Measurements from ENCODE around the gene CSNK1G1.
A peak's percentile ranks its signal among the peaks of the same experiment; 100 is the strongest.
"Not testable (repeated sequence)": the region's sequence is repeated elsewhere in the genome, so short reads cannot be mapped to it uniquely, and the experiment has no call there.

CSNK1G1 gene

DNA sequence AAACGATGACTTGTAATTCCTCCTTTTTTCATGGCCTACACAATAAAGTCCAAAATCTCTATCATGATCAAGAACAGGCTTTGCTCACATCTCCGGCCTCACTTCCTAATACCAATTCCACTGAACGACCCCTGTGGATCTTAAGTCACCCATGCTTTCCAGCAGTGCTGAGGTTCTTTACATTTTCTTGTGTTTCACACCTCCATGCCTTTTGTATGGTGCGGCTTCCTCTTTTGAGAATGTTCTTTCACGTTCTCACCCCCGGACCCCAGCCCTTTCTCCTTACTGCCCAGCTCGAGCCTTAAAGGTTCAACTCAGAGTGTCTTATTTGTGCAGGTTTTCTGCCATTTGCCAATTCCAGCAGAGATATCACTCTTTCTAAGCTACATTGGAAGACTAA is 70.1 kb downstream of the CSNK1G1 start:
- FAIRE-seq = no peak

DNA sequence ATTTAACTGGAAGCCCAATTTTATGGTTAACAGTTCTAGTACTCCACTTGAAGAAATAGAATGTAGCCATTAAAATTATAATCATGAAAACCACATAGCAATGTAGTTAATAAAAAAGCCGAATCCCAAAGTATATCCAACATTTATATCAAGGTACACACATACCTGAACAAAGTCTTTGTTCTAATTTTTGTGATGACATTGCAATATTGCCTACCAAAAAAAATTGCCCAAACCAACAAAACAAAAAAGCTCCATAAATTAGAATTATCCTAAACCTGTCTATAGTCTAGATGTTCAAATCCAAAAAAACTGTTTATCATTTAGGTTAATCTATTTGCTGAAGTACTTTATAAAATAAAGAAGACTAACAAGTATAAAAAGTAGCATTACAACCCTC is 70.8 kb downstream of the CSNK1G1 start:
- FAIRE-seq = peak; percentile 81

DNA sequence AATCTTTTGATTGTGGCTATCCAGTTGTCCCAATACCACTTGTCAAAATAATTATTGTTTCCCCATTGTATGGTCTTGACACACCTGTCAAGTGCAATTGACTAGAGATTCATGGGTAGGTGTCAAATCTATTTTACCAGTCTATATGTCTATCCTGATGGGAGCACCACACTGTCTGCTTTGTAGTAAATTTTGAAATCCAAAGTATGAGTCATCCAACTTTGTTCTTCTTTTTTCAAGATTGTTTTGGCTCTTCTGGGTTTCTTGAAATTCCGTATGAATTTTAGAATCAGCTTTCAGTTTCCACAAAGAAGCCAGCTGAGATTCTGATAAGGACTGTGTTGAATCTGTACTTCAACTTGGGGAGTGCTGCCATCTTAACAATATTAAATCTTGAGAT is 71.9 kb downstream of the CSNK1G1 start:
- FAIRE-seq = no peak

DNA sequence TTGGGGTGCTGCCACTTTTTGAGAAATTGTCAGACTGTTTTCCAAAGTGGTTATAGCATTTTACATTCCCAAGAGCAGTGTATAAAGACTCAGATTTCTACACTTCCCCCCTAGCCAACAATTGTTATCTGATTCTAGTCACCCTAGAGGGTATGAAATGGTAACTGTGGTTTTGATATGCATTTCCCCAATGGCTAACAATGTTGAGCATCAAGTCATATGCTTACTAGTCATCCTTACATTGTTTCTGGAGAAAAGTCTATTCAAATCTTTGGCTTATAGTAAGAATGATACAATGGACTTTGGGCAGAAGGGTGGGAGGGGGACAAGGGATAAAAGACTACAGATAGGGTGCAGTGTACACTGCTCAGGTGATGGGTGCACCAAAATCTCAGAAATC is 73.3 kb downstream of the CSNK1G1 start:
- no peak for FAIRE-seq

DNA sequence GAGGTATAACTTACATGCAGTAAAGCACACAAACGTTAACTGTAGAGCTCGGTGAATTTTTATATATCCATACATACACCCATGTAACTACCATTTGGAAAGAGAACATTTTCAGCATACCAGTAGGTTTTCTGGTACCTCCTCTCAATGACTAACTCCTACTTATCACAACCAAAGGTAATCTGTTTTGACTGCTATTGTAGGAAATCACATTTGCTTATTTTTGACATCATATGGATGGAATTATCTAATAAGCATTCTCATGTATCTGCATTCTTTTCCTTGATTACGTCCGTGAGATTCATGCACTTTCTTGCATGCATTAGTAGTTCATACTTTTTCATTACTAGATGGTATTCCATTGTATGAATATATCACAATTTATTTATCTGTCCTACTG is 76.8 kb downstream of the CSNK1G1 start:
- no peak for FAIRE-seq

DNA sequence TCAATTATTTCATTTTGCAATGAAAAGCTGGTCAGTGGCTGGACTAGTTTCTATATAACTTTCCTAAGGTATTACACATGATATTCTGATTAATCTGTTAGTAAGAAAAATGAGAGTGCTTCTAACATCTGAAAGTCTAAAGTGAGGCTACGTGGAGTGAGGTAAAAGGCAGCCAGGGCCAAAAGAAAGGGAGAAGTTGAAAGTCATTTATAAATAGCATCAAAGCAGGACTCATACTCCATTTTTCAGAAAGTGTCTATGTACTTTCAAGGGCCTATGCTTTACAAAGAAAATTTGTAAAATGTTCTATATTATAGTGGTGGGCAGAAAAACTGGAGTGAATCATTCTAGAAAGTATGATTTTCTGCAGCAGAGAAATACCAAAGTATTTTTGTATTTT is 80.0 kb downstream of the CSNK1G1 start:
- FAIRE-seq = no peak

DNA sequence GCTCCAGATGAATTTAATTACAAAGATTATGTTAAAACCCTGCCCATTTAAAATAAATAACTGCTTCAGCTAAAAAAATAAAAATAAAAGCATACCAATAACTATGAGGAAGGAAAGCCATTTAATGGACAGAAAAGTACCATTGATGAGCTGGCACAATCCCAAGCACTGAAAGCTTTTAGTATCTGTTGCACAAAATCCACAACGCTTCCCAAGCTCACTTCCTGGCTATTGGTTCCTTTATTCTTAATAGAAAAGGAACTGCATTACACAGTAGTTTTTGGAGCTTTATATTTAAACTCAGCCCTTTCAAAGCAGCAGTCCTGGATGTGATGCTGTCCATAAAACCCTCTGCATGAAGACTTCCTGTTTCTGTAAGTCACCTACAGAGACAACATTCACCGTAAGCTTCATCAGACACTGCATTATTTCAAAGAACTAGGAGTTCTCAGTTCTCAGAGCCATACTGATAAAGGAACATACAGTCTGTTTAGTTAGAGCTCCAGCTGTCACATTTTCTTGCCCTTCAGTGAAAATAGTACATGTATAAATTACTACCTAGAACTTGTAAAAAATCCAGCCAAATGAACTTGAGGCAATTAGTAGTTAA is 81.5 kb downstream of the CSNK1G1 start:
- peak; percentile 49 for FAIRE-seq

DNA sequence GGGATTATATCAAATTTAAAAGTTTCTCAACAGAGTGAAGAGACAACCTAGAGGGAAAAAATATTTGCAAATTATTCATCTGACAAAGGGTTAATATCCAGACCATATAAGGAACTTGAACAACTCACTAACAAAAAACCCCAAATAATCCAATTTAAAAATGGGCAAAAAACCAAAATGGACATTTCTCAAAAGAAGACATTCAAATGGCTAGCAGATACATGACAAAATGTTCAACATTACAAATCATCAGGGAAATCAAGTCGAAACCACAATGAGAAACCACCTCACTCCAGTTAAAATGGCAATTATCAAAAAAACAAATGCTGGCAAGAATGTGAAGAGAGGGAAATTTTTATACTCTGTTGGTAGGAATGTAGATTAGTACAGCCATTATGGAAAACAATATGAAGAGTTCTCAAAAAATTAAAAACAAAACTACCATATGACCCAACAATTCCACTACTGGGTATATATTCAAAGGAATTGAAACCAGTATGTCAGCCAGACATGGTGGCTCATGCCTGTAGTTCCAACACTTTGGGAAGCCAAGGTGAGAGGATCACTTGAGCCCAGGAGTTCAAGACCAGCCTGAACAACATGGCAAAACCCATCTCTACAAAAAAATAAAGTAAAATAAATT is 88.5 kb downstream of the CSNK1G1 start:
- no peak for FAIRE-seq

DNA sequence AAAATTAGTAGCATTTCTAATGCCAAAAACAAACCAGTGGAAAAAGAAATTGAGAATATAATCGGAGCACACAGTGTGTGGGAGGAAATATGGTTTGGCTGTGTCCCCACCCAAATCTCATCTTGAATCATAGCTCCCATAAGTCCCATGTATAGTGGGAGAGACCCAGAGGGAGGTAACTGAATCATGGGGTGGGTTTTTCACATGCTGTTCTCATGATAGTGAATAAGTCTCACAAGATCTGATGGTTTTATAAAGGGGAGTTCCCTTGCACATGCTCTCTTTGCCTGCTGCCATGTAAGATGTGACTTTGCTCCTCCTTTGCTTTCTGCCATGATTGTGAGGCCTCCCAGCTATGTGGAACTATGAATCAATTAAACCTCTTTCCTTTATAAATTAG is 90.8 kb downstream of the CSNK1G1 start:
- FAIRE-seq = not testable (repeated sequence)

DNA sequence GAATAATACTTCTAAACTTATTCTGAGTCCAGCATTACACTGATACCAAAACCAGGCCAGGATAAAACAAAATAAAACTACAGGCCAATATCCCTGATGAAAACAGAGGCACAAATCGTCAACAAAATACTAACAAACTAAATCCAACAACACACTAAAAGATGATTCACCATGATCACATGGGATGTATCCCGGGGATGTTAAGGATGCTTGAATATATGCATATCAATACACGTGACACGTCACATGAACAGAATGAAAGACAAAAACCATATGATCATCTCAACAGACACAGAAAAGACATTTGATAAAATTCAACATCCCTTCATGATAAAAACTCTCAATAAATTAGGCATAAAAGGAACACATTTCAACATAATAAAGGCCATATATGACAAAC is 91.5 kb downstream of the CSNK1G1 start:
- no peak for FAIRE-seq

DNA sequence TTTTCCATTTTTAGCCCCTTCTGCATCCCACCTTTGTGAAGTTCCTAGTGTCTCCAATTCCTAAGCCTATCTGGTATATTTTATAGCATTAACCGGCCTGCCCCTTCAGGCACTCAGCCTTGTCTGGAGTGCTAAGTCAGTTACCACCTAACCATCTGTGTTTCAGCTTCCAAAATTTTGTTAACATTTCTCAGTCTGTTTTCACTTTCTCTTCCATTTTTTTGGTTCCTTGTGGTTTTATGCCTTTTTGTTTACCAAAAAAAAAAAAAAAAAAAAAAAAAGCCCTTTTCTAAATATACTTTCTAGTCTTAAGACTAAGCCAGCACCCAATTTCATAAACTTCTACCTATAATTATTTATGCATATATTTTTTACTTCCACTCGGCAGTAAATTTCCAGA is 92.4 kb downstream of the CSNK1G1 start:
- FAIRE-seq = no peak

DNA sequence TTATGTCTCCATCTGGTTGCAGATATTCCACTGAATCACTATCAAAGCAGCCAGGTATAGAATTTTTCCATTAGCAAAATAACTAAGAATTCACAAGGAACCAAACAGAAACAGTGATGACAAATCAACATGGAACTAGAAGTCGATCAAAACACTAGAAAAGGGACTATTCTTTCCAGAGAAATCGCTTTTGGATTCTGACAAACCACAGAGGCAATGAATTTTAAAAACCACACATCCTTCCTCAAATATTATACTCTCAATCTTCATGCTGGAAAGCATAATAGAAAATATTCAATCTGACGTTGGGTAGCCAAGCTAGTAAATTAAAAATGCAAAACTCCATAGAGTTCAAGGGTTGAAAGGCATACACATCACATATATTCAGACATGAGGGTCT is 99.9 kb downstream of the CSNK1G1 start:
- no peak for FAIRE-seq

DNA sequence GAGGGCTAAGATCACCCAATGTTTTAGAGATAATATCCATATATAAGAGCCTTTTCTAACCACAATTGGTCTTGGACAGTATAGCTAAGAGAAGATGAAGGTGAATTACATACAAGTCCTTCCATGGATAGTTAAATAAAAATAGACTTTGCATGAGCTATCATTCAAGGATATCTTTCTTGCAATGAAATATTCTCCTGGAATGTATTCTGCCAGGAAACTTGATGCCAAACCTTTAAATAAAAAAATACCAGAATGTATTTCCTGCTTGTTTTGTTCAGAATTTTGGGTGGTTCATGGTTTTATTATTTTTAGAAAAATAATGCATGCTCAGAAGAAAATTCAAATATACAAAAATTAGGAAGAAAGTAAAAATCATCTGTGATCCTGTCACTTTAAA is 104.3 kb downstream of the CSNK1G1 start:
- no peak for FAIRE-seq

DNA sequence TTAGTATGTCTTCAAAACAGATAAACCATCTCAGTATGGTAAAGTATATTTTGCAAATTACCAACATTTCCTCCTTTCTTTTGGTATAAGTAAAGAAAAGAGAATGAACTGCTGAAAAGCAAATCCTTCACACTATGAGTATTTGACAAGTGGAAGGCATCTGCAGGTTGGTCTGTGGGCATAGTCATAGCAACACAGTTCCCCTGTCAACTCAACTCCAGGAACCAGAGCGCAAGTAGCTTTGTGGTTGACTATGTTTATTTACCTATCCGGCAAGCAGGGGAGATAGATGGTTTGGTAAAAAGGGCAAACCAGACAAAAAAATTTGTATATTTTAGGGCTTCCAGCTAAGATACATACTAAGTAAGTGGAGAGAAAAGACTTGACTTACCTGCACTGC is 104.9 kb downstream of the CSNK1G1 start:
- no peak for FAIRE-seq

DNA sequence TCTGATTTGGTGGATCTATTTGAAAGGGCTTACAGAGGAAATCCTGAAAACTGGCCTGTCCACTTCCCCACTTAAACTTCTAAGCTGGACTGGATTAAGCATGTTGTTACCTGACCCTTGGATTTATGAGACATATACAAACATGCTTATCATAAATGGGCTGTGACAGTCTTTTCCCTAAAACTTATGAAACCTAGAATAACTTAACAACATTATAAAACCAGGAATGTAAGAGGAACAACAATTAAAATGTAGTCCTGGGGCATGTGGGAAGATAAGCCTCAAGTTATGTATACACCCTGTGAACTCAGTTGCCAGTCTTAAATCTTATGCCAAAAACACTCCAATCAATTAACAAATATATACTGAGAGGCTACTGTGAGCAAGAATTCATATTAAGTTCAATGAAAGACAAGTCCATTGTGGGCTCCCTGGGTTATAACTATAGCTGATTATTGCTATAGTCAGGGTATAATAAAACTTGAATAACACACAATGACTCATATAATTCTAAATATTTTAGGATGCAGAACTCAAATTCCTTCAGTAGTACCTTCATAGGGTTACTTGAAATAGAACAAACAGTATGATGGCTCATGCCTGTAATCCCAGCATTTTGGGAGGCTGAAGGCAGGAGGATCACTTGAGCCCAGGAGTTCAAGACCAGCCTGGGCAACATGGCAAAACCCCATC is 105.9 kb downstream of the CSNK1G1 start:
- FAIRE-seq = no peak

DNA sequence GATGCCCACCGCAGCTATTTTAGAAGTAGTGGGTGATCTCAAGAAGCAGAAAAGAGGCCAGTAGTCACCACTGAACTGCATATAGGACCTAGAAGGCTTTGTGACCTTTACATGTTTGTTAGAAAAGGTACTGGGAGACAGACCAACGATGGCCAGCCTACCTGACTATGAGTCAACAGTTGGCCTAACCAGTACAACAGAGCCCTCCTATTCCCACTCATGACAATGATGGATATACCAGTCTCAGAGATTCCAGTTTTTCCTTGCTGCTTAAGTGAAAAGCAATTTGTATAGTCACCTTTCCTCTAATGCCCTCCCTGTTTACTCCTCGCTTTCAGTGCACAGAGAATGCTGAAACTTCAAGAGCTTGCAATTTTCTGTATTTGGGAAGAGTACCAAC is 106.6 kb downstream of the CSNK1G1 start:
- FAIRE-seq = no peak

DNA sequence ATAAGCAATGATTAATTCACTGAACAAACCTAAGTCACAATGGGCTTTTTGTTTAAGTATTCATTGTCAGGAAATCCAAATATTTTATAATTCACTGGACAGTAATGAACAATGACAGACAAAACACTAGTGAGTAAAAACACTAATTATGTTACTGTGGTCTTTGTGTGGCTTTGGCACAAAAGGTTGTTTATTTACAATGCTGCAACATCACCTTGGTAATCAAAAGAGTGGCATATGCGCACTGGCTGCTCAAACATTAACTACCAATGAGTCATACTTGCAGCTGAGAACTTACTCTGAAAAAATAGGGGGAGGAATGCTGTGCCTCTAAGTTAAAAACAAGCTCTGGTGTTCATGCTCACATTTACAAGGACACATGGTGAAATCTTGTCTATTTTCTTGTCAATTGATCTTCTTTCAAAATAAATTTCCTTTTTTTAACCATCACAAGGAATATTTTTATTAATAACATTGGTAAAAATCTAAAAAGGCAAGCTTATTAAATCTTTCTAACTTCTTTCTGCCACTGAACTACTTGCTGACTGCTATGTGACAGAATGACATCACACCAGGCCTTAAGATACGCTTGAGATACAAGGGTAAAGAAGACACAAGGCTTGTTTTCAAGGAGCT is 107.9 kb downstream of the CSNK1G1 start:
- FAIRE-seq = peak; percentile 95

DNA sequence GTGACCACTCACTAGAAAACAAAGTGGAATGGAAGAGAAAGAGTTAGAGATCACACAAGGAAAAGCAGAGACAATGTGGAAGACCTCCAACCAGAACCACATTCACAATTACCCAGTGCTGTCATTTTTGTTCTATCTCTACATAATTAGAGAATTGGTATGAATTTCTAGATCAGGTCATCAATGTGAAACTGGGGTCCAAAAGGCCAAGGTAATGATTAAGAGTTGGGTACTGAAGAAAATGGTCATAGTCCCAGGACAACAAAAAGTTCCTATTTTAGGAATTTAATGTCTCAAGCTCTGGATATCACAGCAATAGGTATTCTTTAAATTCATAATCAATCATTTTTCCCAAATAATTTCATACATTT is 108.5 kb downstream of the CSNK1G1 start:
- FAIRE-seq = peak; percentile 9

DNA sequence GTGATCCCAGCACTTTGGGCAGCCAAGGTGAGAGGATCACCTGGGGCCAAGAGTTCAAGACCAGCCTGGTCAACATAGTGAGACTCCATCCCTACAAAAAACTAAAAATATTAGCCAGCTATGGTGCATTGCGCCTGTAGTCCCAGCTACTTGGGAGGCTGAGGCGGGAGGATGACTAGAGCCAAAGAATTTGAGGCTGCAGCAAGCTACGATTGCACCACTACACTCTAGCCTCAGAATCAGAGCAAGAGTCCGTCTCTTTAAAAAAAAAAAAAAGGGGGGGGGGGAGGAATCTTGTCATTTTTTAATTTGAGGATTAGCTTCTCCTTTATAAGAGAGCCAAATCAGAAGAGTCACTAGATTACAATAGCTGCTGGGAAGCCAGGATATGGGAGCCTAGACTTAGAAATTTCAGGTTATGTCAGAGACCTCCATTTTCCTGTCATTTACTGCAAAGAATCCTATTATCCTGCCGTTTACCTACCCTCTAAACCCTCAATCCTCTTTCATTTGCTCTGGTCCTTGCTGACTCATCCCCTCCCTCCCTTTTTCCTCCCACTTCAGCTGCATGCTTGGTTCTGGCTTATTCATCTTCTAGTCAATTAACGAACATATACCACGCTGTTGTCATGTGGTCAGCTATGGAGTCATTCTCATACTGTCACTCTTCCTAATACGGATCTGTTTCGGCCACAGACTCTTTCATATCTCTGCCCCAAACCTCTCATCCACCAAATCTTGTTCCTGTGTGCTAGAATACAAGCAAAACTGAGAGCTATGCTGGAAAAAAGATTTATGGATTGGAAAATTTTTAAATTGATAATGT is 109.4 kb downstream of the CSNK1G1 start:
- no peak for FAIRE-seq

DNA sequence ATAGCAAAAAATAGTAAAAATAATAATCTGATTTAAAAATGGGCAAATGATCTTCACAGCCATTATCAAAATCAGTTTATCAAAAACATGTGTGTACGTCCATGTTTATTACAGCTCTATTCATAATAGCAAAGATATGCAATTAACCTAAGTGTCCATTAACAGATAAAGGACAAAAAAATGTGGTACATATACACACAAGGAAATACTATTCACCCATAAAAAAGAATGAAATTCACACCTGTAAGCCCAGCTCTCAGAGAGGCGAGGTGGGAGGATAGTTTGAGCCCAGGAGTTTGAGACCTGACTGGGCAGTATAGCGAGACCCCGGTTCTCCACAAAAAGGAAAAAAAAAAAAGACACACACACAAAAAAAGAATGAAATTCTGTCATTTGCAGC is 110.6 kb downstream of the CSNK1G1 start:
- FAIRE-seq = peak; percentile 70

DNA sequence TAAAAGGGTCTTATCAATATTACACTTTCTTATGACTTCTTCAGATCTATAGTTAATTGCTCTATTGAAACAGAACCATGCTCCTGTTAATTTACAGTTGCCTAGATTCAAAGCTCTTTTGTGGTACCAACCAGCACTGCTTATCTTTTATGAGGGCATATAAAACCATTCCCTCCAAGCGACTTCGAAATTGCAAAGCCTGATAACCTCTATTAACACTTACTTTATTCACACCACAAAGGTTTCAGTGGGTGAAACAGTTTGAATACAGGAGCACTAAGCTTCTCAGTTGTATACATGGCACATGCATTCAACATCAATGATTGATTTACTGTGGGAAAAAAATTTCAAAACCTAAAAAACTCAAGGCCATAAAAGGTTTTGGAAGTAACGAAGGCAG is 118.3 kb downstream of the CSNK1G1 start:
- FAIRE-seq = peak; percentile 92

DNA sequence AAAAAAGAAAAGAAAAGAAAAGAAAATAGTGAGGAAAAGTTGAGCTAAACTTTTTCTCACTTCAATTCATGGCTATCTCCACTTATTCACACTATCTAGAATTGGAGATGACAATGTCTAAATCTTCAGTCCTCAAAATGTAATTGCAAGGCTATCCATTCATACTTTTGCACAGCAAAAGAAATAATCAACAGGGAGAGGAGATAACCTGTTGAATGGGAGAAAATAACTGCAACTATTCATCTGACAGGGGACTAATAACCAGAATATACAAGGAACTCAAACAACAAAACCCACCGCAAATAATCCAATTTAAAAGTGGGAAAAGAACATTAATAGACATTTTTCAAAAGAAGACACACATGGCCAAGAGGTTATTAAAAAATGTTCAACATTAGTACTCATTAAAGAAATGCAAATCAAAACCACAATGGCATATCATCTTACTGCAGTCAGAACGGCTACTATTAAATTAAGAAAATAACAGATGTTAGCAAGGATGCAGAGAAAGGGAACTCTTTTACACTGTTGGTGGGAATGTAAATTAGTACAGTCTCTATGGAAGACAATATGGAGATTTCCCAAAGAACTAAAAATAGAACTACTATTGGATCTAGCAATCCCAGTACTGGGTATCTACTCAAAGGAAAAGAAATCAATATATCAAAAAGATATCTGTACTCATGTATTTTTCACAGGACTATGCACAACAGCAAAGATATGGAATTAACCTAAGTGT is 119.6 kb downstream of the CSNK1G1 start:
- FAIRE-seq = no peak

DNA sequence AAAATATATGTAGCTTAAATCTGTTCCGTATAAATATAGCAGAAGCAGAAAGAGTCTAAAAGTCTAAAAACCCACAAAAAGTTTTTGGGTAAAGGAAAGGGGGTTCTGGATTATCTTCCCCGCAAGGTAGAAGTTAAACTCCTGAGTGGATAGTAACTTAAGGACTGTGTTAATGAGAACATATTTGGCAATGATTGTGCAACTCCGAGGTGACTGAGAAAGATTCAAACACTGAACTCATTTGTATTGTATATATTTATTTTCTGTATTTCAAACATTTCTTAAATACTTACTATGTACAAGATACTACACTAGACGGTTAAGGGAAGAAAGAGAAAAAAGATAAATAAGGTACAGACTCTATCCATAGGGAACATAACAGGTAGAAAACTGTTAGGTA is 120.4 kb downstream of the CSNK1G1 start:
- FAIRE-seq = no peak
